ENCODE results near the gene COLEC12.
"Not testable (repeated sequence)": the region's sequence is repeated elsewhere in the genome, so short reads cannot be mapped to it uniquely, and the experiment has no call there.

The COLEC12 gene

GRCh38 chr18:408367-408766 is 92.1 kb downstream of the COLEC12 start:
- no peak for DNase-seq (ENCODE audit: low read depth)

- no peak for DNase-seq (ENCODE audit: low read depth)
These were observed 92.8 kb downstream of the COLEC12 start for GRCh38 chr18:407626-408224.

GRCh38 chr18:407191-407590 is 93.3 kb downstream of the COLEC12 start:
- no peak for DNase-seq (ENCODE audit: low read depth)

- DNase-seq (ENCODE audit: low read depth): no peak
These were observed 93.8 kb downstream of the COLEC12 start for GRCh38 chr18:406677-407076.

GRCh38 chr18:405006-405405 is 95.5 kb downstream of the COLEC12 start:
- DNase-seq (ENCODE audit: low read depth): not testable (repeated sequence)

GRCh38 chr18:404061-404636 is 96.4 kb downstream of the COLEC12 start:
- no peak for DNase-seq (ENCODE audit: low read depth)

- DNase-seq (ENCODE audit: low read depth): no peak
These were observed 98.4 kb downstream of the COLEC12 start for GRCh38 chr18:402129-402528.

- DNase-seq (ENCODE audit: low read depth): no peak
These were observed 100.0 kb downstream of the COLEC12 start for GRCh38 chr18:400456-400855.

- DNase-seq (ENCODE audit: low read depth): no peak
These were observed 100.8 kb downstream of the COLEC12 start for GRCh38 chr18:399631-400135.

GRCh38 chr18:398935-399630 is 101.4 kb downstream of the COLEC12 start:
- DNase-seq (ENCODE audit: low read depth): no peak

- no peak for DNase-seq (ENCODE audit: low read depth)
These were observed 103.9 kb downstream of the COLEC12 start for GRCh38 chr18:396556-396955.

- no peak for DNase-seq (ENCODE audit: low read depth)
These were observed 104.3 kb downstream of the COLEC12 start for GRCh38 chr18:396251-396555.

GRCh38 chr18:395456-396250 is 104.8 kb downstream of the COLEC12 start:
- no peak for DNase-seq (ENCODE audit: low read depth)

- no peak for DNase-seq (ENCODE audit: low read depth)
These were observed 105.5 kb downstream of the COLEC12 start for GRCh38 chr18:394987-395362.

GRCh38 chr18:394262-394986 is 106.1 kb downstream of the COLEC12 start:
- no peak for DNase-seq (ENCODE audit: low read depth)

GRCh38 chr18:393574-393957 is 106.9 kb downstream of the COLEC12 start:
- DNase-seq (ENCODE audit: low read depth): no peak

- DNase-seq (ENCODE audit: low read depth): no peak
These were observed 107.5 kb downstream of the COLEC12 start for GRCh38 chr18:392928-393573.

GRCh38 chr18:390741-391478 is 109.6 kb downstream of the COLEC12 start:
- DNase-seq (ENCODE audit: low read depth): no peak

- DNase-seq (ENCODE audit: low read depth): no peak
These were observed 110.7 kb downstream of the COLEC12 start for GRCh38 chr18:389658-390357.

- no peak for DNase-seq (ENCODE audit: low read depth)
These were observed 112.3 kb downstream of the COLEC12 start for GRCh38 chr18:388200-388599.
